Measurements from ENCODE around the gene VAV2.
"Not testable (repeated sequence)": the region's sequence is repeated elsewhere in the genome, so short reads cannot be mapped to it uniquely, and the experiment has no call there.

Gene VAV2

GRCh38 chr9:133777068-133777791 is 214.9 kb downstream of the VAV2 start:
- no peak for DNase-seq

DNA sequence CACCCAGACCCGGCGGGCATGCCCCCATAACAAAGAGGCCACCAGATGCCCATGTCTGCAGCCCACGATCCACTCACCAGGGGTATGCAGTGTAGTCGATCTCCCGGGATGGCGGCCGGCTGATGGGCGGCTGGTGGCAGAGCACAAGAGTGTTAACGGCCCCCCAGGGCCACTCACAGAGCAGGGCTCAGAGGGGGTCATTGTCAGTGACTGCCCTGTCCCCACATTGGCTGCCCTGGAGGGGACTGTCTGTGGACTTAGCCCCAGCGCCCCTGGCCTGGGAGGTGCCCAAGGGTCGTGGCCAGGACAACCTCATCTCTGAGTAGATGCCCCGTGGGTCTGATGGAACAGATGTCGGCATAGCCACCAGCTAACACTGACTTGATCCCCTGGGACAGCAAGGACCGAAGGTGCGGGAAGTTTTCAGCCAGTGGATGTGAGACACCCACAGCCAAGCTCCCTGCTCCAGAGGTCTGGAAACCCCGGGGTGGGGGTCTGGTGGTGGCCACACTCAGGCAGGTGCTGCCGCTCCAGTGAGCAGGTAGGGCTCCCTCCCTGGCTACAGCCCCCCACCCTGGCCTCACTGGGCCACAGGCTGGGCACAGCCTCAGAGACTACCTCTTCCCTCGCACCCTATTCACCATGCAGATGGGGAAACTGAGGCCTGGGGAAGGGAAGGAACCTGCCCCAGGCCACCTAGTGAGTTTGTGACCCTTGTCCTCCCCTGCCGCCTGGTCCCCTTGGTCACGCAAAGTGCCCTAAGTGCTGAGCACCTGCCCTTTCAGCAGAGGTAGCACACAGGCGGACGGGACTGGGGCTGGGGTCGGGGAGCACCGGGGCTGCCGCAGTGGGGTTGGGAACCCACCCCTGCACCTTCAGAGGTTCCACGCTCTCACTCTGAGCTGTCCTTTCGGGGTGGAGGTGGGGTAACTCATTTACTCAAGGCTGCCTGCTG is 215.9 kb downstream of the VAV2 start:
- no peak for DNase-seq

DNA sequence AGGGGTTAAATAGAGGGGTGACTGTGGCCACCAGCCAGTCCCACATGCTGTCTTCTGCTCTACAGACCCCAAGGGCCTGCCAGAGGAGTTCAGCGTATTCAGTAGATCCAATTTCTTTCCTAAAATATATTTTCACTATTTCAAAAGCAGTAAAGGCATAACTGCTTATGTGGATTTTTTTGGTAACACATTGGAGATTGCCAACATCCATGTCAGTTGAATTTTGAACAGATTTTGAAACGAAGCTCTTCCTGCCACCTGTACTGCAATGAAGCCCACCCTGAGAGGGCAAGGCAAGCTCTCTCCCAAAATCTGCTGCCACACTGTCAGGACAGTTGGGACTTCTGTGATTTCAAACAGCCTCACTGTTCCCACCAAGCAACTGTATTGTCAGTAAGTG is 216.8 kb downstream of the VAV2 start:
- DNase-seq = no peak

DNA sequence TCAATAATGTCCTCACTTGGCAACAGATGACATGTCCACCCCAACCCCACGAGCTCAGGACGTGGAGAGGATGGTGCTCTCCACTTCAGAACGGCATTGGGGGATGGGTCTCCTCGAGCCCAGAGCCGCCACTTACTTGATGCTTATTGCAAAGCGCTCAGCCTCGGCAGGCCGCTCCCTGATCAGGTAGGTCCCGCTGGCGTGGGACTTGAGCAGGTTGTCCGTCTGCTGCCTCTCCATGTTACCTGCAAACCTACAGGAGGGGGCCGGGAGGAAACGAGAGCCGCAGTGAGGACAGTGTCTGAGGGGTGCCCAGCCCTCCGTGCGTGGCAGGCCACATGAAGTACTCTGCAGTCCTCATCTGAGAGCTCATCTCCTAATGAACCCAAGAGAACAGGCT is 217.3 kb downstream of the VAV2 start:
- DNase-seq = no peak

- no peak for DNase-seq
Observed at GRCh38 chr9:133773889-133774655, 218.1 kb downstream of the VAV2 start.

DNA sequence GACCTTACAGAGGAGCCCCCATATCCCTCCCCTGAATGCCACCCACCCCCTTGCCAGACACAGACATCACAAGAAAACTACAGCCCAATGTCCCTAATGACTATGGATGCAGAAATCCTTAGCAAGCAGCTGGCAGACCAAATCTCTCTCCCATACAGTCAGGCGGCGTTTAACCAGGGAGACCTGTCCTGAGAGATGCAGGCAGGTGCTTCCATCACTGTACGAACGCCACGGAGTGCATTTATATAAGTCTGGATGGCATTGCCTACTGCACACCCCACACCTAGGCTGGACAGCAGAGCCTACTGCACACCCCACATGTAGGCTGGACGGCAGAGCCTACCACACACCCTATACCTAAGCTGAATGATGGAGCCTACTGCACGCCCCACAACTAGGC is 219.5 kb downstream of the VAV2 start:
- no peak for DNase-seq

DNA sequence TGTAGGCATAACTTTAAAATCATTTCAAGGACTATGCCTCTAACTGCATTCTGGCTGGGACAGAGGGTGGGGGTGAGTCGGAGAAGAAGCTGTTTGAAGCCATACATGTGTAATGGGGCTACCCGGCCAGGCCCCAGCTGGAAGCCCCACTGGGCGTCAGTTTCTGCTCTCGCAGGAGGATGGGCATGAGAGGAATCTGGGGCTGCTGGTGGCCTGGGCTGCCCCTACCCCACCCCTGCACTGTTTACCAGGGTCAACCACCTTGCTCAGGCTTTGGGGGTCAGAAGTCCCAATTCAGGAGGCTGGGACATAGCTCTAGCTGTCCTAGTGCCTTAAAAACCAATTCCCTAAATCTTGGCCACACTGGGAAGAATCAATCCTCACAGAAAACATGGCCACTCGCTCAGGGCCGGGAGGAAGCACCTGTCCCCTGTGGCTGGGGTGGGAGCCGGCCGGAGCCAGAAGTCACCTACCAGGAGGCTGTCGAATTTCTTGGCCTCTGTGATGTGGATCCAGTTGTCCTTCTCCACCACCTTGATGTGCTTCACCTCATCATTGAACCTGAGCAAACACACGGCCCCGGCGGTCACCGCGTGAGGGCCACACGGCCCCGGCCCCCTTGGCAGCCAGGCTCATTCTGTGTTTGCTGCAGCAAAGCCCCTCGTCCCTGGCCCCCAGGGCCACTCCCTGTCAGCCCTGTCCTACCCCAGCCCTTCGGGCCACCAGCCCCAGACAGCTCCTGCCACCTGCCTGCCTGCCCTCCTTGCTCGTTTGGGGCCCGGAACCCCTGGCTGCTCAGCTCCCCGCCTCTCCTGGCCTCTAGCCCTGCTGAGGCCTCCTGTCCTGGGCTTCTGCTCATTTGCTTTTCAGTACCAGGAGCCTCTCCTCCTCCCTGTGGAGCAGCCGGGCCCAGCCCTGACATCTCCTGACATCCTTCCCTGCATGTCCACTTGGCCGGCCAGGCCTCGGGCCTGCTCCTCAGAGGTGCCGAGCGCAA is 220.3 kb downstream of the VAV2 start:
- DNase-seq = no peak

DNA sequence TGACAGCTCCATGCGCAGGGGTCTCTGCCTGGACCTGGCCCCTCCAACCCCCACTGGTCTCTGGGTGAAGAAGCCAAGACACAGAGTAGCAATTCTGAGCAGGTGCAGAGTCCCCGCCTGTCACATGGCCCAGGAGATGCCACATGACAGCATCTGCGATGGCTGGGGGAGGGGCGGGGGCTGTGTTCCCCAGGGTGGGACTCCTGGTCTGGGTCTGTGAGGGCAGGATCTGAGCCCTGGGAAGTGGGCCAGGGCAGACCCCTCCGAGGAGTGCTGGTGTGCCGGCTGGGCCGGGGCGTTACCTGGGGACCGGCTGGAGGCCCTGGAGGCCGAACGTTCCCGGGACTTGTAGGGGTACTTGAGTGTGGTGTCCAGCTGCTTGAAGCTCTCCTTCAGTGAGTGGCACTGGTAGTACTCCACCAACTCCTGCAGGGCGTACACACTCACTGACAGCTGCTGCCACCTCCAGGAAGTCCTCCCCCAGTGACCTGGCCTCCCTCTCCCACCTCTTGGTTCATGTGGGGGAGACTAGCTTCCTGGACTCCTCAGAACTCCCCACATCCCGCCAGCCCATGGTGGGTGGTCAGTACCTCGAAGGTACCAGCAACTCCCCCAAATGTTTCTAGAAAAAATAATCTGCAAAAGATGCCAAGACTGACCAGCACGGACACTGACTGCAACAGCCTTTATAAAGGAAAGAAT is 221.9 kb downstream of the VAV2 start:
- no peak for DNase-seq

- DNase-seq = no peak
Observed at GRCh38 chr9:133769511-133770075, 222.5 kb downstream of the VAV2 start.

- DNase-seq = no peak
Observed at GRCh38 chr9:133768859-133769510, 223.1 kb downstream of the VAV2 start.

DNA sequence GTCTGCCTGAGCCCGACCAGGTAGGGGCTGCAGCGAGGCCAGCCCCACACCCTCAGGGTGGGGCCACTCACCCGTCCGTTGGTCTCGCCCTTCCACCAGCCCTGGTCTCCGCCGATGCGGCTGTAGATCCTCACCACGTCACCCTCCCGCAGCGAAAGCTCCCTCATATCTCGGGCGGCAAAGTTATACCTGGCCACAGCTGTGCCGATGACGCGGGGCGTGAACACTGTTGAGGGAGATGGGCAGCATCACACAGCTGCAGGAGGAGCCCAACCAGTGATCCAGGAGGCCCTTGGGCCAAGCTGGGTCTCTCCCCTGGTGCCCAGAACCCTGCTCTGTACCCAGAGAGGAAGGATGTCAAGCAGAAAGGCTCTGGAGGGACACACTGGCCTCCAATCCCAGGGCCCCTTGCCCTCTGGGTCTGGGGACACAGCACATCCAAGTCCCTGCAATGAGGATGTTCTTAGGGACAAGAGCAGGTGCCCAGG is 223.7 kb downstream of the VAV2 start:
- no peak for DNase-seq

DNA sequence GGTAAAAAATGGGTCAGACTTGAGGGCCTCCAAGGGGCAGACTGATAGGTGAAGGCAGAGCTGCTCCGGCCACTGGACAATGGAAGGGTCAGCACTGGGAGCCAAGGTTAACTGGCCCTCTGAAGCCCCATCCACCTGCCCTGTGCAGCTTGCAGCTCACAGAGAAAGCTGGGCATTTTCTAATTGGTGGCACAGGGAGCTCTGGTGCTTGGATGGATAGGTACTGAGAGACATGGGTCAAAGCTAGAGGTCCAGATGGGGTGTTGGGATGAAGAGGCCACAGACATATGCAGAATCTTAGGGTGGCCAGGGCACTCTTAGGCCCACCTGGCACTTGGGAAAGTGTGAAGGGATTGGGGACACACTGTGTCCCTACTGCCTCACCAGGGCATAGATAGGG is 224.5 kb downstream of the VAV2 start:
- no peak for DNase-seq

DNA sequence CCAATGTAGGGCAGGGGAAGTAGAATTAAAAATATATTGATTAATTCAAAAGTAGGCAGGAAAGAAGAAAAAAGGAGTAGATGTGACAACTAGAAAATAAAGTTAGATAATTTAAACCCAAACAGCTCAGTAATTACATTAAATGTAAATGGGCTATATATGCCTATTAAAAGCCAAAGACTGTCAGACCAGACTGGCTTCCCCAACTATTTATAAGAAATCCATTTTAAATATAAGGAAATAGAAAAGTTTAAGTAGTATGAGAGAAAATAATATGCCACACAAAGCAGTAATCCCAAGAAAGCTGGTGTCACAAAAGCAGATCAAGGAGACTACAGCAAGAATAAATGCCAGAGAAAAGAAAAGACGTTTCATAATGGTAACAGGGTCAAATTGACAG is 225.1 kb downstream of the VAV2 start:
- DNase-seq = no peak

- not testable (repeated sequence) for DNase-seq
Observed at GRCh38 chr9:133766234-133766633, 225.9 kb downstream of the VAV2 start.

GRCh38 chr9:133763272-133764183 is 228.6 kb downstream of the VAV2 start:
- DNase-seq = no peak

DNA sequence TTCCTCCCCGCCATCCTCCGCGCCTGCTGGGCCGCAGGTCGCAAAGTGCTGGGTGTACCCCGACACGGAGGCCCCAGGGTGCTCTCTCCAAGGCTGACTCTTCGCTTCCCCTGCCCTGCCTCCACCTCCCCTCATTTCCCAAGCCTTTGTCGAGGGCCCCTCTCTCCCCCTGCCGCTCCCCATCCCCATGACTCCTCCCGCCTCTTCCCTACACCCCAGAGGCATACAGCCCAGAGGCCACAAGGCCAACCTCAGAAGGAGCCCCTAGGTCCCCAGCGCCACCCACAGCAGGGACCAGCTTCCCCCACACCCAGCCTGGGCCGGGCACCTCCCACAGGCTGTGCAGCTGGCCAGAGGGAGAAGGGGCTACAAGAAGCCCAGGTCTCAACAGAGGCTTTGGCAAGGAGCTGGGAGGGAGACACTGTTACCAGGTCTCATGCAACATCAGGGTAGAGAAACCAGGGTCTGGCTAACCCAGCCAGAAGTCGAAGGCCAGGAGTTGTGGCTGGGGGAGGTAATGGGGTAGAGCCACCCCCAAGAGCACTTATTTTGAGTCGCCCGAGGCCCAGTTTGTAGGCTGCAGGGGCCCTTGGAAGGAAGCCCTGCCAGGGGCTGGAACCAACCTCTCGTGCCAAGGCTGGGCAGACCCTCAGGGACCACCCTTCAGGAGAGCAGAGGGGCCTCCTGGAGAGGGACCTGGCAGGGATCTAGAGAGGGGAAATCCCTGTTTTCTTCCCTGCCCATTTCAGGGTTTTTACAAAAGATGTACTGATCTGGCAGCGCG is 229.4 kb downstream of the VAV2 start:
- DNase-seq = no peak

DNA sequence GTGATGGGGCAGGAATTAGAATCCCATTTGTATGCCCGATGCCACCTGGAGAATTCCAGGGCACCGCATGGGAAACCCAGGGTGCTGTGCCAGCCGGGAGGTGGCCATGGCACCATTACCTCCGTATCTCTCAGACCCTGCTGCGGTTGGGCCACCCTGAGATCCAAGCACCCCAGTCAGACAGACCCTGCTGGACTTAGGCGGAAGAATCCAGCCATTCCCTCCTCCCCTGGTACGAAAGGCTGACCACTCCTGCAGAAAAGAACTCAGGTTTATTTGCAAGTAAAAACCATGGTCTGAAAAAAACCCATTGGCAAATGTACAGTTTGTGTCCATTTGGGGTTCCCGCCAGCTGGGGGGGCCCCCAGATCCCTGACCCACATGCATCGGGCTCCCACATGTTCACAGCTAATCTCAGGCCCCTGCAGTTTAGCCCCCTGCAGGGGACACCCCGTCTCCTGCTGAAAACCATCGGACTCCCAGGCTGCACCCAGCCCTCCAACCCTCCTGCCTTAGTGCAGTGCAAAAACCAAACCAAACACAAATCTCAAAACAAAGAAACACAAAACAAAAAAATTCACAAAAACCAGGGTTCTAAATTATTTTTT is 230.4 kb downstream of the VAV2 start:
- no peak for DNase-seq

DNA sequence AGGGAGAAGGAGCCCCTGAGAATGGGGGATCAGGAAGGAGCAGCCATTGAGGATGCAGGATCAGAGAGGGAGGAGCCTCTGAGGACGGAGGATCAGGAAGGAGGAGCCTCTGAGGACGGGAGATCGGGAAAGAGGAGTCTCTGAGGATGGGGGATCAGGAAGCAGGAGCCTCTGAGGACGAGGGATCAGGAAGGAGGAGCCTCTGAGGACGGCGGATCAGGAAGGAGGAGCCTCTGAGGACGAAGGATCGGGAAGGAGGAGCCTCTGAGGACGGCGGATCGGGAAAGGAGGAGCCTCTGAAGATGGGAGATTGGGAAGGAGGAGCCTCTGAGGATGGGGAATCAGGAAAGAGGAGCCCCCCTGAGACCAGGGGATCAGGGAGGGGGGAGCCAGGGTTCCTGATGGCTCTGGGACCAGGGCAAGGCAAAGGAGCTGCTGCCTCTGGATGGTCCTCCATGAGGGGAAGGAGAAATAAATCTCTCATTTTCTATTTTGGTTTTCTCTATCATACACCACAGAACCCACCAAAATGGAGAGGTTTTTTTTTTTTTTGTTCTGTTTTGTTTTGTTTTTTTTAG is 231.3 kb downstream of the VAV2 start:
- no peak for DNase-seq

All from HCEC 1CT (cell line).